Pulmonary artery endothelial cell (primary cell): Measurements from ENCODE around the gene ARHGAP25. TPM values are rescaled to one million over a fixed set of nuclear protein-coding genes. Genes with fewer than 3 reads are reported as not detected.

Experiments
- DNase-seq: peaks from one replicate; pipeline ENCODE4 v3.0.0-alpha.2; 2011; ENCODE audit warnings: low read depth, low spot score
- total RNA-seq: library from RNA; depleted of rRNA; stranded (reverse); fragments of >200 nt; gene quantifications from 2 replicates; pipeline ENCODE4 v1.2.3, GENCODE V29; 2014

ARHGAP25 gene
- total RNA-seq, 1 donor from 2014 or later = 1.5 TPM

- no peak for DNase-seq
These were observed 125.5 kb downstream of the ARHGAP25 start for GRCh38 chr2:68860111-68860510.

GRCh38 chr2:68861330-68861729, 126.7 kb downstream of the ARHGAP25 start:
- no peak for DNase-seq

GRCh38 chr2:68862889-68863288, 128.3 kb downstream of the ARHGAP25 start:
- DNase-seq = no peak

GRCh38 chr2:68863996-68864395, 129.4 kb downstream of the ARHGAP25 start:
- DNase-seq = no peak

GRCh38 chr2:68865108-68865507, 130.5 kb downstream of the ARHGAP25 start:
- no peak for DNase-seq

GRCh38 chr2:68870215-68870614, 135.6 kb downstream of the ARHGAP25 start:
- peak; percentile 75 for DNase-seq

- DNase-seq = no peak
These were observed 136.7 kb downstream of the ARHGAP25 start, which contains the start of gene BMP10 for GRCh38 chr2:68871159-68871764. Gene BMP10, minus strand, starts transcription at chr2:68871397. Its CDS starts 39 bp downstream, at chr2:68871358.

Other genes starting within 250 kb of the ARHGAP25 start
- gene PROKR1, start 91.2 kb upstream of the ARHGAP25 start, total RNA-seq = not detected in 2 replicates
- not detected in 2 replicates for gene BMP10, start 136.6 kb downstream of the ARHGAP25 start, total RNA-seq
- not detected in 2 replicates for gene GKN2, start 218.1 kb downstream of the ARHGAP25 start, total RNA-seq
- gene GKN1, start 239.8 kb downstream of the ARHGAP25 start, total RNA-seq = not detected in 2 replicates